ENCODE data around the gene EPHB3. TPM values are rescaled to one million over a fixed set of nuclear protein-coding genes. Genes with fewer than 3 reads are reported as not detected.

Gene EPHB3
- total and polyA plus RNA-seq, 10 of the 15 experiments (the other 5 are each of a cell fraction or from before 2014, with no cell fraction given), result 0.09 TPM; not detected in 9

DNA sequence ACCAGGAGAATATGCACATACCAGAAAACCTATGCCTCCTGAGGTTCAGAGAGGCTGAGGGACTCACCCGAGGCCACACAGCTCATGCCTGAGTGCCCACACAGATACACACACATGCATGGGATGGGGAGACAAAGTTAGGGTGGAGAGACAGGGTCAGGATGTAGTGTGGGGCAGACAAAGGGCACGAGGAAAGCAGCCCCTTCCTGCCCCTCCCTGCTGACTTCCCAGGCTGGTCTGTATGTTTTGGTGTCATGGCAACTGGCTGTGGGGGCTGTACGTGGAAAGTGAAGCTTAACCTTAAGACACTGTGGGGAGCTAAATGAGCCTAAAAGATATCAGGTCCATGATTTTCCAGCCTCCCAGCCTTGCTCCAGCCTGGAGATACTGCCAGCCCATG, 57.8 kb downstream of the EPHB3 start (continued):
- no peak for TF ChIP-seq ZBTB40 (IDR thresholded peaks at IDR 0.05; ENCODE audit: borderline replicate concordance)

DNA sequence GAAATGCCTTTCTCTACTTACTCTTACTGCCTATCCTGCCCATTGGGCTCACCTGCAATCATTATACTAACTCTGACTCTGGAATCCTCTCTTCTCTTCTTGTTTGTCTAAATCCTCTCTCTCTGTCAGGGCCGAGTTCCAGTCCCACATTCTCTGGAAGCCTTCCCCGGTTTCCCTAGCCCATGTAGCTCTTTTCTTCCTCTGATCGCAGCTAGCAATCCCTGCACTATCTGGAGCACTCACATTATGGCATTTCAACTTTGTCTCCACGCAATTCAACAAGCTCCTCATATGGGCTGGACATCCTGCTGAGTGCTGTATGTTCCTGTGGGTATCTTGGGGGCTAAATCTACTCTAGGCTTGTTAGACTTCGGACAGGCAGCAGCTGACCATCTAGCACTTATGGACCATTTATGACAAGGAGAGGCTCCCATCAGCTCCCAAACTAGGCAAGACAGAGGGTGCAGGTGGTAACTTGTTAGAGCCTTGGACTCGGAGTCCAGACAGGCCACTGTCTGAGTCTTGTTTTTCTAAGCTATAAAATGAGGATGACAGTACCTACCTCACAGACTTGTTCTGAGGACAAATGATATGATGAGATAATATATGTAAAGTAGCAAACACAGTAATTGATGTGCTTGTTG, 58.3 kb downstream of the EPHB3 start:
- Histone ChIP-seq H3K9ac (ENCODE audit: control insufficient read depth, insufficient read depth, low read length) (no peak overlapping the region), H3K27ac (ENCODE audit: control insufficient read depth, insufficient read depth) (no peak overlapping the region), H3K27me3 (replicated peaks in 1 of 2; ENCODE audit: control insufficient read depth in 2 of 2, insufficient read depth in 2 of 2, low read length in 1 of 2) (peaks cover 2 to 3% of the 10 kb centered on the region in 2 experiments; a peak in 2 of 4 replicates), H3K4me3 (no peak overlapping the region), H2AFZ (ENCODE audit: control insufficient read depth, low read depth, low read length) (no peak overlapping the region), H3K4me1 (ENCODE audit: control insufficient read depth, insufficient read depth, low read length) (no peaks in the 10 kb centered on the region), H3K36me3 (ENCODE audit: control insufficient read depth in 2 of 2, insufficient read depth in 2 of 2, low read length in 1 of 2) (no peaks in the 10 kb centered on the region), H3K4me2 (ENCODE audit: control insufficient read depth, insufficient read depth) (no peak overlapping the region), H4K20me1 (ENCODE audit: control insufficient read depth, insufficient read depth) (no peaks in the 10 kb centered on the region), H3K79me2 (ENCODE audit: control insufficient read depth, insufficient read depth, low read length) (no peaks in the 10 kb centered on the region), H3K9me3 (replicated peaks; ENCODE audit: control insufficient read depth, insufficient read depth, low read length) (no peaks in the 10 kb centered on the region)
- BruUV-seq (replicated peaks), result no TSS peak
- ChIA-PET SMC1A (ENCODE audit: uncharacterized antibody, unreplicated experiment) (no interaction called here), RAD21 (ENCODE audit: unreplicated experiment) (no interaction called here), POLR2A (no interaction called here), CTCF (no interaction called here)
- in situ Hi-C loops (cut with MboI), result no loop called here
- DNase-seq (ENCODE audit: low read depth, low spot score) (no peak), ATAC-seq (no peak), FAIRE-seq (no peak)
- WGBS (ENCODE audit: insufficient coverage, insufficient replicate concordance, low lambda C conversion rate, missing lambda C conversion rate), result 12% methylated on average over 6 of the region's 6 CpGs
- intact Hi-C loops (cut with micrococcal nuclease; ENCODE audit: unreplicated experiment), result no loop called here
- TF ChIP-seq ZBTB33 (IDR thresholded peaks at IDR 0.05) (no peak), SMC3 (IDR thresholded peaks at IDR 0.05; ENCODE audit: borderline replicate concordance, low read length) (no peak), KLF5 (IDR thresholded peaks at IDR 0.05; ENCODE audit: partially characterized antibody) (no peak), TAF1 (IDR thresholded peaks at IDR 0.05; ENCODE audit: borderline replicate concordance, low read depth, low read length) (no peak), ESRRA (IDR thresholded peaks at IDR 0.05; ENCODE audit: low read length) (no peak), ZBTB40 (IDR thresholded peaks at IDR 0.05; ENCODE audit: borderline replicate concordance) (no peak), CEBPB (IDR thresholded peaks at IDR 0.05; ENCODE audit: borderline replicate concordance in 1 of 2, low read depth in 2 of 2, low read length in 2 of 2) (no peak), SIN3A (IDR thresholded peaks at IDR 0.05; ENCODE audit: low read depth, low read length) (no peak), POLR2A (IDR thresholded peaks at IDR 0.05; ENCODE audit: low read depth, low read length) (no peak), ASH2L (IDR thresholded peaks at IDR 0.05; ENCODE audit: borderline replicate concordance, low read depth) (no peak)
- TF ChIP-seq, protein P1, sequence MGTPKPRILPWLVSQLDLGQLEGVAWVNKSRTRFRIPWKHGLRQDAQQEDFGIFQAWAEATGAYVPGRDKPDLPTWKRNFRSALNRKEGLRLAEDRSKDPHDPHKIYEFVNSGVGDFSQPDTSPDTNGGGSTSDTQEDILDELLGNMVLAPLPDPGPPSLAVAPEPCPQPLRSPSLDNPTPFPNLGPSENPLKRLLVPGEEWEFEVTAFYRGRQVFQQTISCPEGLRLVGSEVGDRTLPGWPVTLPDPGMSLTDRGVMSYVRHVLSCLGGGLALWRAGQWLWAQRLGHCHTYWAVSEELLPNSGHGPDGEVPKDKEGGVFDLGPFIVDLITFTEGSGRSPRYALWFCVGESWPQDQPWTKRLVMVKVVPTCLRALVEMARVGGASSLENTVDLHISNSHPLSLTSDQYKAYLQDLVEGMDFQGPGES (IDR thresholded peaks at IDR 0.05), result no peak

All from GM12878 (cell line).